B cell (primary cell): ENCODE data around the gene SRRM3. TPM values are rescaled to one million over a fixed set of nuclear protein-coding genes. Genes with fewer than 3 reads are reported as not detected.

Experiments
- ATAC-seq: fragments of 200-7000 bp; cut with Tn5 transposase; one replicate; pipeline ENCODE4 v1.10.0; 2021; ENCODE audit warnings: low read depth, mild to moderate bottlenecking, moderate number of reproducible peaks, moderate library complexity
- CTCF ChIA-PET: fragments of 350-600 bp; sonication (Branson Sonifier 250); formaldehyde crosslinking; loops from one replicate; lab custom pipeline; 2021; ENCODE audit warnings: antibody characterized with exemption, inconsistent platforms; lab: Charles Lee
- POLR2A ChIA-PET: fragments of 350-600 bp; sonication (Branson Sonifier 250); formaldehyde crosslinking; loops from one replicate; lab custom pipeline; 2021; ENCODE audit warnings: antibody characterized with exemption; lab: Charles Lee
- DNase-seq: peaks from one replicate; pipeline ENCODE4 v3.0.0; 2013
- H2AFZ ChIP-seq: 2 replicates; pipeline ENCODE4 v1.6.1; 2012; ENCODE audit warnings: mild to moderate bottlenecking, low read depth, low read length; ENCODE audit not compliant: insufficient read depth, poor library complexity, severe bottlenecking
- H3K27ac ChIP-seq, 2 donors: 1 replicate in 1 of 2; 2 replicates in 1 of 2; pipeline ENCODE4 v1.5.1; 2012 to 2013; ENCODE audit warnings: low read length in 2 of 2, mild to moderate bottlenecking in 2 of 2, moderate library complexity in 1 of 2
- H3K27me3 ChIP-seq, 4 experiments: fragments of 200-600 bp in 1 of 4; sonication (generic) in 1 of 4; replicated peaks in 1 of 4; 1 replicate in 2 of 4; 2 replicates in 2 of 4; pipeline versions ENCODE4 v1.6.1 to v1.7.0; 2013 to 2016; ENCODE audit warnings: low read length in 3 of 4, mild to moderate bottlenecking in 2 of 4, mixed read lengths in 1 of 4, moderate library complexity in 1 of 4; ENCODE audit not compliant: insufficient read depth in 4 of 4, control insufficient read depth in 3 of 4; ENCODE audit errors: control extremely low read depth in 1 of 4
- H3K36me3 ChIP-seq, 2 experiments: replicated peaks in 1 of 2; 1 replicate in 1 of 2; 2 replicates in 1 of 2; pipeline versions ENCODE4 v1.6.1 to v1.7.1; 2013; ENCODE audit warnings: low read length in 1 of 2; ENCODE audit not compliant: insufficient read depth in 2 of 2, control insufficient read depth in 1 of 2; ENCODE audit errors: control extremely low read depth in 1 of 2, extremely low read depth in 1 of 2
- H3K4me1 ChIP-seq, 2 donors: fragments of 200-600 bp in 1 of 2; sonication (generic) in 1 of 2; 1 replicate in 1 of 2; 2 replicates in 1 of 2; pipeline versions ENCODE4 v1.5.1 to v1.6.1; 2013 to 2017; ENCODE audit warnings: low read length in 2 of 2; ENCODE audit not compliant: control insufficient read depth in 2 of 2, insufficient read depth in 2 of 2
- H3K4me2 ChIP-seq: replicated peaks from 2 replicates; pipeline ENCODE3; 2012; ENCODE audit warnings: mild to moderate bottlenecking, low read depth, low read length; ENCODE audit not compliant: poor library complexity, severe bottlenecking
- H3K4me3 ChIP-seq, 5 experiments: fragments of 200-600 bp in 1 of 5; sonication (generic) in 1 of 5; 1 replicate in 3 of 5; 2 replicates in 2 of 5; pipeline versions ENCODE4 v1.5.1 to v1.7.0; 2011 to 2016; ENCODE audit warnings: low read length in 4 of 5, mild to moderate bottlenecking in 4 of 5, low read depth in 2 of 5, control low read depth in 1 of 5, moderate library complexity in 1 of 5; ENCODE audit not compliant: insufficient read depth in 1 of 5; ENCODE audit errors: control extremely low read depth in 1 of 5, extremely low read depth in 1 of 5
- H3K79me2 ChIP-seq: fragments of 200-600 bp; sonication (generic); one replicate; pipeline ENCODE4 v1.6.0; 2016; ENCODE audit warnings: low read length; ENCODE audit not compliant: control insufficient read depth, insufficient read depth
- H3K9ac ChIP-seq: fragments of 200-600 bp; sonication (generic); 2 replicates; pipeline ENCODE4 v1.6.1; 2017; ENCODE audit warnings: mild to moderate bottlenecking, low read length, moderate library complexity
- H3K9me3 ChIP-seq, 3 donors: one replicate each; pipeline versions ENCODE4 v1.6.1 to v1.7.1; 2013; ENCODE audit warnings: low read length in 2 of 3; ENCODE audit not compliant: control insufficient read depth in 2 of 3, insufficient read depth in 1 of 3; ENCODE audit errors: control extremely low read depth in 1 of 3
- H4K20me1 ChIP-seq: 2 replicates; pipeline ENCODE4 v1.6.0; 2012; ENCODE audit warnings: mild to moderate bottlenecking, low read length; ENCODE audit not compliant: insufficient read depth, control insufficient read depth, poor library complexity, severe bottlenecking
- H3K27ac Mint-ChIP-seq: one replicate; pipeline ENCODE4 v1.8.0; 2021; ENCODE audit warnings: mixed read lengths
- H3K27me3 Mint-ChIP-seq: one replicate; pipeline ENCODE4 v1.8.0; 2021; ENCODE audit warnings: mixed read lengths
- H3K4me1 Mint-ChIP-seq: one replicate; pipeline ENCODE4 v1.8.0; 2021; ENCODE audit warnings: mixed read lengths
- H3K4me3 Mint-ChIP-seq: one replicate; pipeline ENCODE4 v1.8.0; 2021; ENCODE audit warnings: mixed read lengths
- H3K9me3 Mint-ChIP-seq: one replicate; pipeline ENCODE4 v1.8.0; 2022; ENCODE audit warnings: mixed read lengths; ENCODE audit not compliant: insufficient read depth
- CTCF ChIP-seq: fragments of 200-600 bp; IDR thresholded peaks from one replicate; pipeline ENCODE4 v1.8.0; 2022; ENCODE audit warnings: antibody characterized with exemption, mild to moderate bottlenecking
- EZH2 ChIP-seq: IDR thresholded peaks from 2 replicates; pipeline ENCODE4 v1.6.1; 2012; ENCODE audit warnings: borderline replicate concordance, low read depth, mild to moderate bottlenecking, moderate library complexity, low read length; ENCODE audit not compliant: insufficient read depth, poor library complexity, severe bottlenecking
- WGBS: methylation state at CpG from one replicate; pipeline ENCODE4 v1.1.5; 2013; ENCODE audit warnings: missing lambda C conversion rate; ENCODE audit not compliant: insufficient coverage; 5-methylcytosine and 5-hydroxymethylcytosine counted together
- intact Hi-C: fragments of 100-400 bp; cut with micrococcal nuclease; formaldehyde crosslinking; loops from one replicate; pipeline ENCODE4 v1.10.0; 2022
- polyA plus RNA-seq: library from polyadenylated mRNA; depleted of rRNA; stranded (reverse); fragments of >200 nt; gene quantifications from 2 replicates; pipeline ENCODE4 v1.2.3, GENCODE V29; 2012
- total RNA-seq, 2 donors: library from RNA; stranded (reverse); fragments of 120-200 nt in 1 of 2; gene quantifications; 1 replicate in 1 of 2; 2 replicates in 1 of 2; pipeline versions ENCODE4 v1.2.3 to v1.2.4, GENCODE V29; 2013 to 2022

The SRRM3 gene
- total and polyA plus RNA-seq, 2 donors (not counting 1 experiment from before 2014, with no cell fraction given), result not detected

DNA sequence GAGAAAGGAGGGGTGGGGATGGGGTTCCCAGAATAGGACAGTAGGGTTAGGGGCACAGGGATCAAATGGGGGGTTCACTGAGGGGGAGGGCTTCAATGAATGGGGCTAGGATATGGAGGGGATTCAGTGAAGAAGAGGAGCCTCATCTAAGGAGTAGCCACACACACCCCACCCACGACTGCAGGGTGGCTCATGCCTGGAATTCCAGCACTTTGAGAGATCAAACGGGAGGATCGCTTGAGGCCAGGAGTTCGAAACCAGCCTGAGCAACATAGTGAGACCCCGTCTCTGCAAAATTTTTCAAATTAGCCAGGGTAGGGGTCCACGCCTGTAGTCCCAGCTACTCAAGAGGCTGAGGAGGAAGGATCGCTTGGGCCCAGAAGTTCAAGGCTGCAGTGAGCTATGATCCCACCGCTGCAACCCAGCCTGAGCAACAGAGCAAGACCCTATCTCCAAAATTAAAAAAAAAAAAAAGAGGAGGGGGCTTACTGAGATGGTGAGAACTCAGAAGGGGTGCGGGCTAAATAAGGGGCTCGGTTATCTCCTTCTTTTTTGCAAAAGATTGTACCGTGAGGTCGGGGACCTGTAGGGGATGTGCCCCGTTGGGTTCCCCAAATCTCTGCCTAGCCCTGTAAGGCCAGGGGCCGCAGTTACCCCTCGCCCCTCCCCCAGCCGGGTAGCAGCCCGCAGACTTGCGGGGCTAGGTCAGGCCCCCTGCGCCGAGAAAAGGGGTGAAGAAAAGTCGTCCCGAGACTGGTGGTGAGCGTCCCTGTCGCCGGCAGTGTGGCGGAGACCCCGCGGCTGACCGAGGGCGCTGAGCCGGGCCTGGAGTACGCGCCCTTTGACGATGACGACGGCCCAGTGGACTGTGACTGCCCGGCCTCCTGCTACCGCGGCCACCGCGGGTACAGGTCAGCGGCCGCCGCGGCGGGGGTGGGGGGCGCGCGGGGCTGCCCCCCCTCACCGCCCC, 57.7 kb downstream of the SRRM3 start:
- 22% methylated on average over 36 of the region's 50 CpGs for WGBS
- no peak for ATAC-seq
- H3K27me3 Mint-ChIP-seq, result peaks cover 40% of the 10 kb centered on the region
- Histone ChIP-seq H3K9ac (no peak overlapping the region), H3K27me3 (peaks cover 0 to 44% (median 12%) of the 10 kb centered on the region in 4 experiments), H3K9me3 (peaks cover 0 to 17% (median 0%) of the 10 kb centered on the region in 3 donors), H3K4me2 (peak overlapping the region; percentile 75), H3K4me1 (peaks cover 4% of the 10 kb centered on the region in 2 donors), H2AFZ (peak overlapping the region; percentile 28), H3K4me3 (peak overlapping the region in 1 of 5 experiments; percentile 7), H3K79me2 (no peaks in the 10 kb centered on the region), H3K27ac (no peak overlapping the region), H4K20me1 (no peaks in the 10 kb centered on the region), H3K36me3 (no peaks in the 10 kb centered on the region)
- peak overlapping the region; percentile 68 for H3K4me3 Mint-ChIP-seq
- H3K27ac Mint-ChIP-seq, result peak overlapping the region; percentile 6
- no peaks in the 10 kb centered on the region for H3K9me3 Mint-ChIP-seq
- ChIA-PET CTCF (no interaction called here), POLR2A (no interaction called here)
- intact Hi-C loops, result no loop called here
- TF ChIP-seq EZH2 (no peak), CTCF (no peak)
- no peak for DNase-seq
- peaks cover 4% of the 10 kb centered on the region for H3K4me1 Mint-ChIP-seq
